IMR-90 (cell line): Measurements from ENCODE around the gene SNRNP40. TPM values are rescaled to one million over a fixed set of nuclear protein-coding genes. Genes with fewer than 3 reads are reported as not detected.
"Not testable (repeated sequence)": the region's sequence is repeated elsewhere in the genome, so short reads cannot be mapped to it uniquely, and the experiment has no call there.

Source experiments
- ATAC-seq: fragments of 200-7000 bp; cut with Tn5 transposase; 2 replicates; pipeline ENCODE4 v1.9.1; 2020; ENCODE audit warnings: low read depth, mild to moderate bottlenecking, moderate library complexity
- BruUV-seq: library from RNA; stranded (reverse); fragments of 400-500 nt; replicated peaks from 2 replicates; lab custom pipeline; 2021; lab: Mats Ljungman, UMichigan
- CTCF ChIA-PET: fragments of 300-600 bp; formaldehyde crosslinking; extraction: SDS; loops from one replicate; lab custom pipeline; 2021; ENCODE audit warnings: antibody characterized with exemption; lab: Yijun Ruan, JAX
- POLR2A ChIA-PET: fragments of 300-600 bp; sonication (Branson Sonifier 250); formaldehyde crosslinking; loops from one replicate; lab custom pipeline; 2022; ENCODE audit warnings: antibody characterized with exemption; ENCODE audit not compliant: unreplicated experiment; lab: Charles Lee
- DNase-seq: peaks from one replicate; pipeline ENCODE4 v3.0.0; 2013
- H2AFZ ChIP-seq: replicated peaks from 2 replicates; pipeline ENCODE3; 2013; ENCODE audit warnings: low read length, mild to moderate bottlenecking; ENCODE audit not compliant: poor library complexity
- H2AK5ac ChIP-seq: 2 replicates; pipeline ENCODE4 v1.6.1; 2013; ENCODE audit warnings: low read depth, low read length, inconsistent platforms
- H2AK9ac ChIP-seq: replicated peaks from 2 replicates; pipeline ENCODE3; 2013; ENCODE audit warnings: mild to moderate bottlenecking, low read depth, low read length, moderate library complexity; ENCODE audit not compliant: poor library complexity
- H2BK120ac ChIP-seq: 2 replicates; pipeline ENCODE4 v1.6.1; 2013; ENCODE audit warnings: low read depth, low read length, inconsistent platforms
- H2BK15ac ChIP-seq: 3 replicates; pipeline ENCODE4 v1.6.1; 2013; ENCODE audit warnings: low read depth, low read length, inconsistent platforms
- H2BK20ac ChIP-seq: 2 replicates; pipeline ENCODE4 v1.6.1; 2013; ENCODE audit warnings: low read depth, mild to moderate bottlenecking, inconsistent platforms, low read length, moderate library complexity
- H2BK5ac ChIP-seq: 2 replicates; pipeline ENCODE4 v1.6.1; 2013; ENCODE audit warnings: mild to moderate bottlenecking, low read depth, low read length, inconsistent platforms; ENCODE audit not compliant: poor library complexity, severe bottlenecking
- H3K14ac ChIP-seq: replicated peaks from 2 replicates; pipeline ENCODE4 v1.6.1; 2013; ENCODE audit warnings: low read depth, low read length, inconsistent platforms
- H3K18ac ChIP-seq: 2 replicates; pipeline ENCODE4 v1.6.1; 2013; ENCODE audit warnings: low read depth, low read length, control low read depth
- H3K23ac ChIP-seq: 2 replicates; pipeline ENCODE4 v1.6.1; 2013; ENCODE audit warnings: low read depth, low read length, inconsistent platforms
- H3K27ac ChIP-seq: 2 replicates; pipeline ENCODE4 v1.5.1; 2013; ENCODE audit warnings: mild to moderate bottlenecking, control low read depth, low read length; ENCODE audit not compliant: insufficient read depth
- H3K27me3 ChIP-seq: 2 replicates; pipeline ENCODE4 v1.6.1; 2013; ENCODE audit warnings: low read length; ENCODE audit not compliant: control insufficient read depth, insufficient read depth
- H3K36me3 ChIP-seq: 2 replicates; pipeline ENCODE4 v1.6.1; 2013; ENCODE audit warnings: low read length, mixed read lengths; ENCODE audit not compliant: control insufficient read depth, insufficient read depth
- H3K4ac ChIP-seq: 2 replicates; pipeline ENCODE4 v1.6.1; 2013; ENCODE audit warnings: low read depth, low read length, inconsistent platforms
- H3K4me1 ChIP-seq: 2 replicates; pipeline ENCODE4 v1.6.1; 2013; ENCODE audit warnings: low read length, mixed read lengths; ENCODE audit not compliant: control insufficient read depth, insufficient read depth
- H3K4me2 ChIP-seq: 2 replicates; pipeline ENCODE4 v1.6.1; 2013; ENCODE audit warnings: low read depth, mild to moderate bottlenecking, control low read depth, low read length, moderate library complexity
- H3K4me3 ChIP-seq: 2 replicates; pipeline ENCODE4 v1.5.1; 2013; ENCODE audit warnings: low read depth, mild to moderate bottlenecking, control low read depth, low read length, moderate library complexity; ENCODE audit not compliant: insufficient read depth
- H3K56ac ChIP-seq: 2 replicates; pipeline ENCODE4 v1.6.1; 2013; ENCODE audit warnings: low read length, inconsistent platforms; ENCODE audit not compliant: insufficient read depth; ENCODE audit errors: extremely low read depth
- H3K79me1 ChIP-seq, 2 experiments: 2 replicates each; pipeline ENCODE4 v1.6.1; 2013; ENCODE audit warnings: low read length in 2 of 2, inconsistent platforms in 1 of 2, low read depth in 1 of 2
- H3K9ac ChIP-seq: 2 replicates; pipeline ENCODE4 v1.6.1; 2013; ENCODE audit warnings: low read depth, low read length, control low read depth
- H3K9me1 ChIP-seq: 2 replicates; pipeline ENCODE4 v1.6.1; 2013; ENCODE audit warnings: low read length, inconsistent platforms; ENCODE audit not compliant: insufficient read depth
- H3K9me3 ChIP-seq: 2 replicates; pipeline ENCODE4 v1.6.1; 2013; ENCODE audit warnings: low read length; ENCODE audit not compliant: control insufficient read depth, insufficient read depth
- H4K20me1 ChIP-seq: 2 replicates; pipeline ENCODE4 v1.6.1; 2013; ENCODE audit warnings: low read length, inconsistent platforms; ENCODE audit not compliant: insufficient read depth
- H4K5ac ChIP-seq: 2 replicates; pipeline ENCODE4 v1.6.1; 2013; ENCODE audit warnings: mild to moderate bottlenecking, low read depth, low read length, control low read depth
- H4K8ac ChIP-seq, 2 experiments: 2 replicates each; pipeline ENCODE4 v1.6.1; 2013; ENCODE audit warnings: low read depth in 2 of 2, low read length in 2 of 2, control low read depth in 1 of 2, inconsistent platforms in 1 of 2
- H4K91ac ChIP-seq: 2 replicates; pipeline ENCODE4 v1.6.1; 2013; ENCODE audit warnings: low read depth, low read length, inconsistent platforms; ENCODE audit not compliant: insufficient read depth
- whole genome bisulfite sequencing, 2 experiments: methylation state at CpG; one replicate each; pipeline versions ENCODE4 v1.1.5 to v1.1.7; 2013; ENCODE audit warnings: missing lambda C conversion rate in 2 of 2; ENCODE audit not compliant: insufficient read length in 1 of 2; ENCODE audit errors: extremely low coverage in 2 of 2; 5-methylcytosine and 5-hydroxymethylcytosine counted together
- dilution Hi-C: fragments of 300-500 bp; cut with HindIII; formaldehyde crosslinking; loops from one replicate; pipeline ENCODE4 v1.14.3; 2018; ENCODE audit warnings: low sequenced_read_pairs; ENCODE audit not compliant: unreplicated experiment
- in situ Hi-C: fragments of 300-500 bp; cut with MboI; formaldehyde crosslinking; loops from 3 replicates; pipeline ENCODE4 v1.14.3; 2019; ENCODE audit warnings: low sequenced_read_pairs, inconsistent platforms, mixed read lengths
- intact Hi-C: fragments of 100-400 bp; cut with micrococcal nuclease; formaldehyde crosslinking; loops from 2 replicates; pipeline ENCODE4 v1.10.0; 2022
- polyA plus RNA-seq, 3 experiments: library from polyadenylated mRNA; depleted of rRNA; stranded (reverse); fragments of >200 nt; gene quantifications; 2 replicates each; pipeline ENCODE4 v1.2.3, GENCODE V29; 2012; ENCODE audit warnings: low replicate concordance in 1 of 3
- total RNA-seq: library from RNA; depleted of rRNA; stranded (reverse); fragments of >200 nt; gene quantifications from 2 replicates; pipeline ENCODE4 v1.2.3, GENCODE V29; 2012

SNRNP40 gene
- total and polyA plus RNA-seq, 2 of the 4 experiments (the other 2 are of a cell fraction), result 52.3 to 178 TPM

DNA sequence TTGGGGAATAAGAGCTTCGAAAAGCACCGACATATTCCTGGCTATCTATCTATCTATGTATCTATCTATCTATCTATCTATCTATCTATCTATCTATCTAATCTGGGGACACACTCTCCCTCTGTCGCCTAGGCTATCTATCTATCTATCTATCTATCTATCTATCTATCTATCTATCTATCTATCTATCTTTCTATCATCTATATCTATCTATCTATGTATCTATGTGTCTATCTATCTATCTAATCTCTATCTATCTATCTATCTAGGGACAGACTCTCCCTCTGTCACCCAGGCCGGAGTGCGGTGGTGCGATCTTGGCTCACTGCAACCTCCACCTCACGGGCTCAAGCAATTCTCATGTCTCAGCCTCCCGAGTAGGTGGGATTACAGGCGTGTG is 14.2 kb downstream of the SNRNP40 start:
- in situ Hi-C loops, H3K9ac ChIP-seq, H3K9me1 ChIP-seq, ATAC-seq, H3K27ac ChIP-seq, H3K9me3 ChIP-seq, H4K20me1 ChIP-seq, dilution Hi-C loops, H3K4ac ChIP-seq, BruUV-seq, H3K27me3 ChIP-seq, H3K18ac ChIP-seq, H4K91ac ChIP-seq, H3K23ac ChIP-seq, H3K14ac ChIP-seq, DNase-seq, H2AK9ac ChIP-seq, H3K56ac ChIP-seq, H2BK120ac ChIP-seq, CTCF ChIA-PET, H3K4me1 ChIP-seq, H4K5ac ChIP-seq, H3K4me3 ChIP-seq, H2AK5ac ChIP-seq, intact Hi-C loops, H3K79me1 ChIP-seq, H2BK15ac ChIP-seq, H3K4me2 ChIP-seq, H2BK20ac ChIP-seq, H4K8ac ChIP-seq, H2BK5ac ChIP-seq, POLR2A ChIA-PET, H2AFZ ChIP-seq: not testable (repeated sequence)
- WGBS, 2 experiments, result no CpG with 5 or more reads among the region's 9 CpGs
- H3K36me3 ChIP-seq, result peaks cover 22% of the 10 kb centered on the region
